ENCODE data around the gene PARD3. TPM values are rescaled to one million over a fixed set of nuclear protein-coding genes. Genes with fewer than 3 reads are reported as not detected.

The PARD3 gene
- total RNA-seq, 2 donors from 2014 or later = 59.6 to 74.6 TPM

DNA sequence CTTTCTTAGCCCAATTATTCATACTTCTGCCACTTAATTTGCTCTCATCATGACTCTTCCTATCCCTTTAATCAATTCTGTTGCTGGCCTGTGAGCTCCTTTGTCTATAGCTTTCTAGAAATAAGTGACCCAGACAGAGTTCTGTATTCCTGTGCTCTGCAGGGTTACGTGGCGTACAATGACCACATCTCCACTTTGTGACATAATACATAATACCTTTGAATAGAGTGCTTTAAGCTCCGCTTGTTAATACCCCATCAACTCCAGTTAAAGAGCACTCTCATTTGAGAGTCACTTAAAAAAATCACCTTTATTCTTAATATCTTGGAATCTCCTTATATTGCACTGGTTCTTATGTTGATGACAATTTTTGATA lies 619.0 kb downstream of the PARD3 start:
- TF ChIP-seq, protein P1, sequence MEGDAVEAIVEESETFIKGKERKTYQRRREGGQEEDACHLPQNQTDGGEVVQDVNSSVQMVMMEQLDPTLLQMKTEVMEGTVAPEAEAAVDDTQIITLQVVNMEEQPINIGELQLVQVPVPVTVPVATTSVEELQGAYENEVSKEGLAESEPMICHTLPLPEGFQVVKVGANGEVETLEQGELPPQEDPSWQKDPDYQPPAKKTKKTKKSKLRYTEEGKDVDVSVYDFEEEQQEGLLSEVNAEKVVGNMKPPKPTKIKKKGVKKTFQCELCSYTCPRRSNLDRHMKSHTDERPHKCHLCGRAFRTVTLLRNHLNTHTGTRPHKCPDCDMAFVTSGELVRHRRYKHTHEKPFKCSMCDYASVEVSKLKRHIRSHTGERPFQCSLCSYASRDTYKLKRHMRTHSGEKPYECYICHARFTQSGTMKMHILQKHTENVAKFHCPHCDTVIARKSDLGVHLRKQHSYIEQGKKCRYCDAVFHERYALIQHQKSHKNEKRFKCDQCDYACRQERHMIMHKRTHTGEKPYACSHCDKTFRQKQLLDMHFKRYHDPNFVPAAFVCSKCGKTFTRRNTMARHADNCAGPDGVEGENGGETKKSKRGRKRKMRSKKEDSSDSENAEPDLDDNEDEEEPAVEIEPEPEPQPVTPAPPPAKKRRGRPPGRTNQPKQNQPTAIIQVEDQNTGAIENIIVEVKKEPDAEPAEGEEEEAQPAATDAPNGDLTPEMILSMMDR (conservative IDR thresholded peaks at IDR 0.05) = no peak
- WGBS, 2 experiments (ENCODE audit: insufficient coverage in 1 of 2, insufficient read length in 1 of 2) = 88 to 95% methylated on average over 2 to 3 of the region's 3 CpGs
- Histone ChIP-seq H3K4me1 (ENCODE audit: control insufficient read depth, insufficient read depth, low read length) (no peaks in the 10 kb centered on the region), H3K27me3 (ENCODE audit: control insufficient read depth, insufficient read depth, low read length, poor library complexity, severe bottlenecking) (no peaks in the 10 kb centered on the region), H3K9me3 (ENCODE audit: control insufficient read depth, low read length) (no peaks in the 10 kb centered on the region), H3K4me3 (ENCODE audit: low read length) (no peak overlapping the region), H3K27ac (ENCODE audit: low read depth, low read length) (no peak overlapping the region), H3K36me3 (ENCODE audit: control insufficient read depth, insufficient read depth, low read length) (no peaks in the 10 kb centered on the region), H3K9ac (ENCODE audit: extremely low read depth, low read length, poor library complexity, severe bottlenecking) (no peak overlapping the region)
- no peak for DNase-seq
- no peaks in the 10 kb centered on the region for H3K27me3 Mint-ChIP-seq (ENCODE audit: insufficient read depth)
- H3K27ac Mint-ChIP-seq = no peak overlapping the region
- H3K36me3 Mint-ChIP-seq (ENCODE audit: low read depth) = no peaks in the 10 kb centered on the region
- H3K4me1 Mint-ChIP-seq = peaks cover 31% of the 10 kb centered on the region
- H3K9me3 Mint-ChIP-seq = no peaks in the 10 kb centered on the region
- no peak overlapping the region for H3K4me3 Mint-ChIP-seq

DNA sequence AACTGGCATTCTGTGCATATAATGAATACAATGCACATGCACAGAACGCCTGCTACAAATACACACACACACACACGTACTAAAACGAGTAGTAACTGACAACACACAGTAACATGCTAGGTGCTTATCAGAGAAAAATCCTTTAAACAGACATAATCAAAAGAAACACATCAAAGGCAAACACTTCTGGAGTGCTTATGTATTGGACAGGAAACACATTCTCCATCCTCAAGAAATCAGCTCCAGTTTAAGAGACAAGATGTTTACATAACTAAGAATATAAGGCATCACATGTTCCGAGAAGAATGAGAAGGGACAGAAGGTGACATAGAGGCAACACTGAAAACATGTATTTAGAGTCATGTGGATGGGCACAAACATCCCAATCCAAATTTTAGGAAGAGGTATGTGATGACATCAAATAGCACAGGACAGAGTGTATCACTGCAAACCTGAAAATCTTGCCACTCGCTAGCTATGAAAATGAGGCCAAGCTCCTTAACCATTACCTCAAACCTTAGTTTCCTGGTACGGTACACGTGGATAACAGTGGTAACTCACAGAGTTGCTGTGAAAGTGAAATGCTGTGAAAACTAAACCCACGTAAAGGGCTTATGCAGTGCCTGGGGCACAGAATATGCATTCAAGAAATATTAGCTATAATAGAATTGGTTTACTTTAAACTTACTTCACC lies 619.6 kb downstream of the PARD3 start:
- no peaks in the 10 kb centered on the region for H3K4me1 ChIP-seq (ENCODE audit: control insufficient read depth, insufficient read depth, low read length)
- no peak overlapping the region for H3K9ac ChIP-seq (ENCODE audit: extremely low read depth, low read length, poor library complexity, severe bottlenecking)
- 93 to 100% methylated on average over 1 to 8 of the region's 8 CpGs for WGBS, 2 experiments (ENCODE audit: insufficient coverage in 1 of 2, insufficient read length in 1 of 2)
- no peak overlapping the region for H3K27ac ChIP-seq (ENCODE audit: low read depth, low read length)
- no peaks in the 10 kb centered on the region for H3K9me3 ChIP-seq (ENCODE audit: control insufficient read depth, low read length)
- TF ChIP-seq, protein P1 (conservative IDR thresholded peaks at IDR 0.05) = no peak
- DNase-seq = no peak
- no peaks in the 10 kb centered on the region for H3K9me3 Mint-ChIP-seq
- no peaks in the 10 kb centered on the region for H3K27me3 Mint-ChIP-seq (ENCODE audit: insufficient read depth)
- no peaks in the 10 kb centered on the region for H3K36me3 ChIP-seq (ENCODE audit: control insufficient read depth, insufficient read depth, low read length)
- no peak overlapping the region for H3K4me3 ChIP-seq (ENCODE audit: low read length)
- peaks cover 37% of the 10 kb centered on the region for H3K4me1 Mint-ChIP-seq
- no peaks in the 10 kb centered on the region for H3K36me3 Mint-ChIP-seq (ENCODE audit: low read depth)
- H3K4me3 Mint-ChIP-seq = no peak overlapping the region
- no peak overlapping the region for H3K27ac Mint-ChIP-seq
- H3K27me3 ChIP-seq (ENCODE audit: control insufficient read depth, insufficient read depth, low read length, poor library complexity, severe bottlenecking) = no peaks in the 10 kb centered on the region

DNA sequence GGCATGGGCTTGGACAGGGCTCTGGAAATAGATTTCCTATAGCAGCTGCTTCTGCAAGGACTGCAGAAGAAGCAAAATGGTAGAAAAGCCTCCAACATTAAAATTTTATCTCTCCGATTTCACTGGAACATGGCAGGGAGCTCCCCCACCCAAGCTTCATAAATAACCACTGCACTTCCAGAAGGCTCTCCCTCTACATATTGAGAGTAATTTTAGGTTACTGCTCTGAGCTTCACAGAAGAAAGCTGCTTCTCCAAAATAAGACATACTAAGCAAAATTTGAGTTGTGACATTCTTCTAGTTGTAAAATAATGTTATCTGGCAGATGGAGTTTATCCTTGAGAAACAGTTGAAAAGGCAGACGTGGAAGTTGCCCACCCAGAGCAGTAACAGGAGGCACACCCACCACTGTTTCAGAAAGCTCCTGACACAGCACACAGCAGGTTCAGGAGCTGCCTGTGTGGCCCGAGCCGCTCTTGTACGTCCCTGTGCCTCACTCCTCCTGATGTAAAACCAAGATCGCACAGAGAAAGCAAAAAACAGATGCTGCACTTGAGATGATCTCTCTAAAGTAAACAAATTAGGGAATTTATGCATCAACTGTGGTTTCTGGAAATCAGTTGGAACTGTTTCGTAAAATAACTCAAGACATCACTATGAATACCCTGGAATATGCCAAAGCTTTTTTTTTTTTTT lies 621.0 kb downstream of the PARD3 start:
- no peaks in the 10 kb centered on the region for H3K36me3 Mint-ChIP-seq (ENCODE audit: low read depth)
- Histone ChIP-seq H3K4me1 (ENCODE audit: control insufficient read depth, insufficient read depth, low read length) (no peaks in the 10 kb centered on the region), H3K36me3 (ENCODE audit: control insufficient read depth, insufficient read depth, low read length) (no peaks in the 10 kb centered on the region), H3K4me3 (ENCODE audit: low read length) (no peak overlapping the region), H3K27me3 (ENCODE audit: control insufficient read depth, insufficient read depth, low read length, poor library complexity, severe bottlenecking) (no peaks in the 10 kb centered on the region), H3K27ac (ENCODE audit: low read depth, low read length) (no peak overlapping the region), H3K9ac (ENCODE audit: extremely low read depth, low read length, poor library complexity, severe bottlenecking) (no peak overlapping the region), H3K9me3 (ENCODE audit: control insufficient read depth, low read length) (no peaks in the 10 kb centered on the region)
- WGBS, 2 experiments (ENCODE audit: insufficient coverage in 1 of 2, insufficient read length in 1 of 2) = 61 to 85% methylated on average over 5 to 7 of the region's 7 CpGs
- TF ChIP-seq, protein P1 (conservative IDR thresholded peaks at IDR 0.05) = no peak
- DNase-seq = no peak
- H3K9me3 Mint-ChIP-seq = no peaks in the 10 kb centered on the region
- H3K4me1 Mint-ChIP-seq = peaks cover 28% of the 10 kb centered on the region
- H3K27me3 Mint-ChIP-seq (ENCODE audit: insufficient read depth) = no peaks in the 10 kb centered on the region
- no peak overlapping the region for H3K4me3 Mint-ChIP-seq
- no peak overlapping the region for H3K27ac Mint-ChIP-seq

Measured in endodermal cell (in vitro differentiated cells).